ENCODE measurements around the gene ADORA2B.

ADORA2B gene

GRCh38 chr17:15934866-15935265 lies 10.1 kb upstream of the ADORA2B start:
- TF ChIP-seq RAD21 (IDR thresholded peaks at IDR 0.05; ENCODE audit: low read depth) (no peak), ZBTB7A (IDR thresholded peaks at IDR 0.05; ENCODE audit: low read depth) (no peak), YY1 (IDR thresholded peaks at IDR 0.05; ENCODE audit: low read depth) (no peak), USF1 (IDR thresholded peaks at IDR 0.05) (no peak), EGR1 (IDR thresholded peaks at IDR 0.05) (no peak), CREB1 (IDR thresholded peaks at IDR 0.05; ENCODE audit: low read depth) (no peak), MAX (IDR thresholded peaks at IDR 0.05) (no peak), TCF12 (IDR thresholded peaks at IDR 0.05; ENCODE audit: low read depth) (no peak), CEBPB (IDR thresholded peaks at IDR 0.05) (no peak), TEAD4 (IDR thresholded peaks at IDR 0.05) (no peak)

DNA sequence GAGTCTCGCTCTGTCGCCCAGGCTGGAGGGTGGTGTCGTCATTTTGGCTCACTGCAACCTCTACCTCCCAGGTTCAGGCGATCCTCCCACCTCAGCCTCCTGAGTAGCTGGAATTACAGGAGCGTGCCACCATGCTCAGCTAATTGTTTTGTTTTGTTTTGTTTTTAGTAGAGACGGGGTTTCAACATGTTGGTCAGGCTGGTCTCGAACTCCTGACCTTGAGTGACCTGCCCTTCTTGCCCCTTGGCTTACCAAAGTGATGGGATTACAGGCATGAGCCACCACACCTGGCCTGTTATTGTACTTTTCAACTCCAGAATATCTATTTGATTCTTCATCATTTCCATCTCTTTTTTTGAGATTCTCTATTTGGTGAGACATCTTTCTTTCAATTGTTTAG lies 9.0 kb upstream of the ADORA2B start:
- TF ChIP-seq NFIC (IDR thresholded peaks at IDR 0.05) (no peak), TCF12 (IDR thresholded peaks at IDR 0.05; ENCODE audit: low read depth) (no peak), TEAD4 (IDR thresholded peaks at IDR 0.05) (no peak), YY1 (IDR thresholded peaks at IDR 0.05; ENCODE audit: low read depth) (no peak)

DNA sequence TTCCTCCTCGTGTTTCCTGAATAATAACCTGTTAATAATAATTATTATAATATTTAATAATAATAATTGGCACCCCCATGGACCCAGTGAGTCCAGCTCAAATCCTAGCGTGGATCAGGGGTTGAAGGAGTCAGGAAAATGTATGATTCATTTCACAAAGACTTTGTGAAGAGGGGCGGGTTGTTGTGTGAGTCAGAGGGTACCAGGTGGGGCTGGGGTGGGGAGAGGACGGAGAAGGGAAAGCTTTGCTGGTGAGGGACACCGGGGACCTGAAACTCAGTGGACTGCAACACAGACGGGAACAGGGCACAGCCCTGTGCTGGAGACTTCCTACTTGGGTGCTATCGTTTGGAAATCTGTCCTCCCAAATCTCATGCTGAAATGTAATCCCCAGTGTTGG lies 3.1 kb upstream of the ADORA2B start:
- TF ChIP-seq TCF12 (IDR thresholded peaks at IDR 0.05; ENCODE audit: low read depth), result no peak
- TF ChIP-seq FOXM1 (IDR thresholded peaks at IDR 0.05; ENCODE audit: borderline replicate concordance, low read depth), result no peak
- TF ChIP-seq EP300 (IDR thresholded peaks at IDR 0.05; ENCODE audit: borderline replicate concordance), result no peak
- no peak for TF ChIP-seq ZBTB7A (IDR thresholded peaks at IDR 0.05; ENCODE audit: low read depth)
- TF ChIP-seq TEAD4 (IDR thresholded peaks at IDR 0.05), result no peak
- TF ChIP-seq CREB1 (IDR thresholded peaks at IDR 0.05; ENCODE audit: low read depth), result no peak
- TF ChIP-seq REST (IDR thresholded peaks at IDR 0.05; ENCODE audit: low read depth), result no peak
- no peak for TF ChIP-seq TAF1 (IDR thresholded peaks at IDR 0.05; ENCODE audit: low read depth)
- no peak for TF ChIP-seq CEBPB (IDR thresholded peaks at IDR 0.05)
- TF ChIP-seq RAD21 (IDR thresholded peaks at IDR 0.05; ENCODE audit: low read depth), result no peak
- no peak for TF ChIP-seq USF1 (IDR thresholded peaks at IDR 0.05)
- no peak for TF ChIP-seq MAX (IDR thresholded peaks at IDR 0.05)
- TF ChIP-seq YY1 (IDR thresholded peaks at IDR 0.05; ENCODE audit: low read depth), result no peak
- TF ChIP-seq NFIC (IDR thresholded peaks at IDR 0.05), result no peak
- no peak for TF ChIP-seq EGR1 (IDR thresholded peaks at IDR 0.05)

- TF ChIP-seq RAD21 (IDR thresholded peaks at IDR 0.05; ENCODE audit: low read depth) (no peak), CEBPB (IDR thresholded peaks at IDR 0.05) (no peak), FOXM1 (IDR thresholded peaks at IDR 0.05; ENCODE audit: borderline replicate concordance, low read depth) (no peak), TEAD4 (IDR thresholded peaks at IDR 0.05) (no peak), EP300 (IDR thresholded peaks at IDR 0.05; ENCODE audit: borderline replicate concordance) (no peak), USF1 (IDR thresholded peaks at IDR 0.05) (no peak), TAF1 (IDR thresholded peaks at IDR 0.05; ENCODE audit: low read depth) (no peak), EGR1 (IDR thresholded peaks at IDR 0.05) (no peak), ZBTB7A (IDR thresholded peaks at IDR 0.05; ENCODE audit: low read depth) (no peak), TCF12 (IDR thresholded peaks at IDR 0.05; ENCODE audit: low read depth) (no peak), CREB1 (IDR thresholded peaks at IDR 0.05; ENCODE audit: low read depth) (no peak), NFIC (IDR thresholded peaks at IDR 0.05) (no peak), REST (IDR thresholded peaks at IDR 0.05; ENCODE audit: low read depth) (no peak), YY1 (IDR thresholded peaks at IDR 0.05; ENCODE audit: low read depth) (no peak), MAX (IDR thresholded peaks at IDR 0.05) (no peak)
Measured at GRCh38 chr17:15942207-15942833, 2.6 kb upstream of the ADORA2B start.

- no peak for TF ChIP-seq NFIC (IDR thresholded peaks at IDR 0.05)
- no peak for TF ChIP-seq TCF12 (IDR thresholded peaks at IDR 0.05; ENCODE audit: low read depth)
- no peak for TF ChIP-seq FOXM1 (IDR thresholded peaks at IDR 0.05; ENCODE audit: borderline replicate concordance, low read depth)
- no peak for TF ChIP-seq TAF1 (IDR thresholded peaks at IDR 0.05; ENCODE audit: low read depth)
- TF ChIP-seq ZBTB7A (IDR thresholded peaks at IDR 0.05; ENCODE audit: low read depth), result no peak; the same call in 1 of the 2 replicates
- TF ChIP-seq USF1 (IDR thresholded peaks at IDR 0.05), result no peak
- TF ChIP-seq EP300 (IDR thresholded peaks at IDR 0.05; ENCODE audit: borderline replicate concordance), result no peak
- no peak for TF ChIP-seq EGR1 (IDR thresholded peaks at IDR 0.05)
- TF ChIP-seq MAX (IDR thresholded peaks at IDR 0.05), result no peak
- no peak for TF ChIP-seq RAD21 (IDR thresholded peaks at IDR 0.05; ENCODE audit: low read depth)
- TF ChIP-seq CREB1 (IDR thresholded peaks at IDR 0.05; ENCODE audit: low read depth), result no peak
- no peak for TF ChIP-seq REST (IDR thresholded peaks at IDR 0.05; ENCODE audit: low read depth)
- TF ChIP-seq CEBPB (IDR thresholded peaks at IDR 0.05), result no peak
- no peak for TF ChIP-seq TEAD4 (IDR thresholded peaks at IDR 0.05)
- TF ChIP-seq YY1 (IDR thresholded peaks at IDR 0.05; ENCODE audit: low read depth), result no peak
Measured at GRCh38 chr17:15943971-15944758, 765 bp upstream of the ADORA2B start.

All from Ishikawa (cell line).